GM21526 (cell line): ENCODE data around the gene TRMT10A.

Experiments
- ATAC-seq: cut with Tn5 transposase; IDR thresholded peaks from one replicate; pipeline ENCODE4 v1.9.1; 2021; ENCODE audit warnings: moderate library complexity; ENCODE audit not compliant: unreplicated experiment, low FRiP score

Gene TRMT10A

DNA sequence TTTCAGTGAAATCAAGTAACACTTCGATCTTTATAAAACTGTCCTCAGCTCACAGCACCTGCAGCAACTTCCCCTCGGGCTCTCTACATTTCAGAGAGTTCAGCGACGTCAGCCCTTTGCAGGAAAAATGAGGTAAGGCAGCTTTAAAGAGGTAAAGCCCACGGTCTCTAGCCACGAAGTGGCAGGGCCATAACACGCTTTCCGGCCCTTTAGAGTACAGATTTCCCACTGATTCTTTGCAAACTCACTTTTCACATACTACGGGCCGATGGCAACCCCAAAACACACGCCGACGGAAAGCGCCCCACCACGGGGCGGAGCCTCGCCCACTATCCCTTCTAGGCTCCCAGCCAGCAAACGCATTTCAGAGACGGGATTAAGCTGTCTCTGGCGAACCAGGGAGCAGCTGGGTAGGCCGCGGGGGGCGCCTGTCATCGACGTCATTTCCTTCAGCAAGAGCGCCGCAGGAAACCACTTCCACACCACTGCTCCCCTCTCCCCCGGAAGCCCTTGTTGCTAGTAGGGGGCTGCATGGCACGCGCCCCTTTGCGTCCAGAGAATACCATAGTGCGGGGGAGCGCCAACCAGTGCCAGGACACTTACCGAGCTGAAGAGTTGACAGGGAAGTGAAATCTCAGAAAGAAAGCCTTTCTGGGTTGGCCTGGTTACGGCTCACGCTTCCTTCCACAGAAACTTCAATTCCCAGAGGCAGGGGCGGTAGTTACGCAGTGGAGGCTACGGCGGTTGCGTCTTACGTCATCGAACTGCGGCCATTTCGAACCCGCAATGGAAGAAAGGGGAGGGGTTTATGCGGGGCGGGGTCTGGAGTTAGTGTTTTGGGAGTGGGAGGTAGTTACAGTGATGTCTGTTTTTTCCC lies at the start of gene TRMT10A:
Gene TRMT10A, minus strand, starts transcription at position 730 of the 877 bp plus-strand sequence. CDS start 4,701 bp downstream, outside the sequence.
- ATAC-seq = peak; percentile 95

DNA sequence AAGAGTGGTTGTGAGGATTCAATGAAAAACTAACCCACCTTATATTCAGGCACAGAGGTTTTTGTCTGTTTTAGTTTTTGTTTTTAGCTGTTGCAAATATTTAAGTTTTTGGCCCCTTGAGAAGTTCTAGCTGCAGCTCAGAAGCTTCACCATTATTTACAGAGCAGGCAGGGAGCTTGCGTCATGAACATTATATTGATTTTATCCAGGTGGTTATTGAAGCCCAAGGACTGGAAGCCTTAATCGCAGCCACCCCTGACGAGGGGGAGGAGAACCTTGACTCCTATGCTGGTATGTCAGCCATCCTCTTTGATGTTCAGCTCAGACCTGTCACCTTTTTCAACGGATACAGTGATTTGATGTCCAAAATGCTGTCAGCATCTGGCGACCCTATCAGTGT lies 48.9 kb upstream of the TRMT10A start:
- no peak for ATAC-seq

- ATAC-seq = no peak
These were observed 48.4 kb upstream of the TRMT10A start for GRCh38 chr4:99612281-99612680.

DNA sequence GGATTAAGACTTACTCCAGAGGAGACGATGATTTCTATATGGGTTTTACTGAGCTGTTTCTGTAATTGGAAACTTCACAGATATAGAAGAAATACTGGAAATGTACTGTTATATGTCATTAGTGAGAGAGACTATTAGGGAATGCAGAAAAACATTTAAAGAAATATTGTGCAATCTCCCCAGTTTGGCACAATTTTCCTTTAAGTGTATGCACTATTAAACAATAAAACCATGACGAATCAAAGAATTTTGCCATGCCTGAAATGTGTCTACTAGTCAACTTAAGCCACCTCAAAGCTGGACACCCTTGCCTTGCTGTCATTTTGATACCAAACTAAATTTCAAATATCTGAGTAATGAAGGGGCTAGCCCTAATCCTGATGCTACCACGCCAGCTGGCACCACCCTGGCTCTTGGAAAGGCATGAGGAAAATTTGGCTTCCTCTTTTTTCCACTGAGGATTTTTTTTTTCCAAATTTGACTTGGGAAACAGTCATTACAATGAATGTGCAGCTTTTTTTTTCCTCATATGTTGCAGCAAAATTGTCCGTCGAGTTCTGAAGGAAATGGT lies 46.9 kb upstream of the TRMT10A start:
- no peak for ATAC-seq

- ATAC-seq = no peak
These were observed 44.6 kb upstream of the TRMT10A start for GRCh38 chr4:99608417-99608816.

GRCh38 chr4:99606716-99607115 lies 42.9 kb upstream of the TRMT10A start:
- no peak for ATAC-seq

DNA sequence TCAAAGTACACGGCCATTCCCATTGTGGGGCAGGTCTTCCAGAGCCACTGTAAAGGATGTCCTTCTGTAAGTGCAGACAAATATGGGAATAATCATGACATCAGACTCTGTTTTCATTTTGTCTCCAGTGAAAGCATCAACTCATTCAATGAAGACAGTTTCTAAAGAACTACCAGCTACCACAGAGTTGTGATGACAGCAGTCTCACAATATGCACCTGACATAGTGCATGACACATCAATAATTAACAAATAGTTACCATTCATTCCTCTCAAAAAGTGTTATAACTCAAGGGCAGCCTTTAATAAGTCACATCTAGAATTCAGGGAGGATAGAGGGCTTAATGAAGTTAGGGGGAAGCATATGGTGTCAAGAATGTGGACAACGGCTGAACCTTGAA lies 31.0 kb upstream of the TRMT10A start:
- ATAC-seq = no peak

DNA sequence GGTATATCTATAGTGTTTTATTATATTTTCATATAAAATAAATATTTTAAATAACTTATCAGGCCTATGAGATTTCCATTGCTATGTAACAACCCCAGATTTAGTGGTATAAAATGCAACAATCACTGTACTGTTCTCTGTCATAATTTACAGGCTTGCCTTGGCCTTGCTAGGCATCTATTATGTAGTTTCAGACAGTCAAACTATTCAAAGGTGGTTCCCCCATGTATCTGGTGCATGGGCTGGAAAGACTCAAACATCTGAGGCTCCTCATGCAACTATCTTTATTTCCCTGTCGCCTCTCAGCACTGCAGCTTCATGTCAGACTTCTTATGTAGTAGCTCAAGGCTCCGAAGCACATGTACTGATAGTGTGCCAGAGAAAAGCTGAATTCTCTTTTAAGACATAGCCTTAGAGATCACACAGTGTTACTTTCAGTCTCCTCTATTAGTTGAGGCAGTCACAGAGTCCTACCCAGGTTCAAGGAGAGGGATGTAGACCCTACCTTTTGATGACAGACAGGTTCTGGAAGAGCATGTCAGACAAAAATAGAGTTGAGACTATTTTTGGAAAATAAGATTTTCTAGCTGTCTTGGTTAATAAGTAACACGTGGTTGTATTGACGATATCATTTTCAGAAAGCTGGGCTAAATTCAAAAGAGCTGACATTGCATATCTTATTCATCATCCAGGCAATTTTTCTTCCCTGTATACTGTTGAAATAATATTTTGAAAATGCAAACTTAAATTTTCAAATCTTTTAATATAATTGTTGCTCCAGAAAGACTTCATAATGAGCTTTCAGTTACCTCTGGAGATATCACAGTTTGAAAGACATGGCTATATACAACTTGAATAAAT lies 30.2 kb upstream of the TRMT10A start:
- no peak for ATAC-seq

GRCh38 chr4:99591757-99592156 lies 27.9 kb upstream of the TRMT10A start:
- ATAC-seq = no peak

GRCh38 chr4:99587803-99588202 lies 24.0 kb upstream of the TRMT10A start:
- ATAC-seq = no peak

DNA sequence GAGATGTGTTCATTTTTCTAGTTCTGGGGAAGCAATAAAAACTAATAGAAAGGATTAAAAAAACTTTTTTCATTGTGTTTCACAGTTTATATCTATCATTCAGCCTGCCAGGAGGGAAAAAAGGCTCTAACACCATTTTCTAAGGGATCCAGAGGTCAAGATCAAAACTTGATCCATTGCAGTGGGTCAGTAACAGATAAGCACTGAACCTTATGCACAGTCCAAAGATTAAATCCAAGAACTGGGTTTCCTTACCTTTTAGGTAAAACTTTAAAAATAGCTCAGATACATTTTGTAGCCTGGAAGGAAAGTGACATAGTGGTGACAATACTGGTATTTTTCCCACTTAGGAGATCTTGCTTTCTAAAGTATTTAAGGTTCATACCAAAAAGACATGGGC lies 23.5 kb upstream of the TRMT10A start:
- ATAC-seq = no peak

- no peak for ATAC-seq
These were observed 23.0 kb upstream of the TRMT10A start for GRCh38 chr4:99586797-99587196.

DNA sequence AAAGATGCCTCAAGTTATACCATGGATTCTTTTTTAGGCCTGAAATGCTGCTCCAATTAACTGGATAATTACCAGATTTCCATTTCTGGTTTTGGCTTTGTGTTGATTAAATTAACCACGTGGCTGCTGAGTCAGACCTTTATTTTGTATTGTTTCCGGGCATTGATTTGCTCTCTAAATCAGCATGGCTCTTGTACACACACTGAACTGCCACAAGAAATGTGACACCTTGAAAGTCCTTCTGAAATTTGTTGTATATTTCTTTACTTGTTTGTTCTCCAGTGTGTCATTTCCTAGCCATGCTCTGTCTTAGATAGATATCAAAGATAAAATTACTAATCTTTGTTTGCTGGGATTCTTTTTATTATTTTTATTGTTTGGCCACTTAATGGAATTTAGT lies 22.5 kb upstream of the TRMT10A start:
- ATAC-seq = no peak

- ATAC-seq = no peak
These were observed 21.7 kb upstream of the TRMT10A start for GRCh38 chr4:99585516-99585915.

GRCh38 chr4:99578714-99579113 lies 14.9 kb upstream of the TRMT10A start:
- ATAC-seq = no peak

DNA sequence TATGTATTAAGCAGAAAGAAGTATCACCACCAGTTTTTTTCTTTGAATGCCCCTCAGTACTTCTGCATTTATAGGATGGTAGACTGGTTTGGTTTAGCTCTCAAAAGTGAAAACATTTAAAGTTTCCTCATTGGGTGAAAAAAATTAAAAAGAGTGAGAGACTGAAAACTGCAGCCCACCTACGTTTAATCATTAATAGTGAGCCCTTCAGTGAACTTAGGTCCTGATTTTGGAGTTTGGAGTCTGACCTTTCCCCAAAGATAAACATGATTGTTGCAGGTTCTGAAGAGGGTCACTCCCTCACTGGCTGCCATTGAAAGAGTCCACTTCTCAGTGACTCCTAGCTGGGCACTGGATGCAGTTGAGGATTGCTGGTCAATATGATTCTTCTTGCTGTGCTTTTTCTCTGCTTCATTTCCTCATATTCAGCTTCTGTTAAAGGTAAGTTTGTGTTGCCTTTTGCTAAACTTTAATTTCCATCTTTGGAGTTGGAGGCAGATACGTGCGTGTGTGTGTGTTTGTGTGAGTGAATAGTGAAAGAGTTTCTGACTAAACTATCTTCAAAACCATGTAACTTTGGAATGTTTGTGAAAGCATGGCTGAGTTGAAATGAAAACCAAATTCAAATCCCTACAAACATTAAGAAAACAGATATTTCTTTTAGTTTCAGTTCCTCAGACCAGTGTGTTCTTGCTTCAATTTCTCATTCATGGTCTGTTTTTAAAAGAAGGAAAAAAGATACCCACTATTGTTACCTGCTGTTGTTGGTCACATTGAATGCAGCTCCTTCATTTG lies 10.9 kb upstream of the TRMT10A start, which contains the start of gene MTTP:
Gene MTTP, plus strand, starts transcription at position 295 of the 795 bp plus-strand sequence. Its CDS starts 86 bp downstream, at position 381.
- ATAC-seq = peak; percentile 77

DNA sequence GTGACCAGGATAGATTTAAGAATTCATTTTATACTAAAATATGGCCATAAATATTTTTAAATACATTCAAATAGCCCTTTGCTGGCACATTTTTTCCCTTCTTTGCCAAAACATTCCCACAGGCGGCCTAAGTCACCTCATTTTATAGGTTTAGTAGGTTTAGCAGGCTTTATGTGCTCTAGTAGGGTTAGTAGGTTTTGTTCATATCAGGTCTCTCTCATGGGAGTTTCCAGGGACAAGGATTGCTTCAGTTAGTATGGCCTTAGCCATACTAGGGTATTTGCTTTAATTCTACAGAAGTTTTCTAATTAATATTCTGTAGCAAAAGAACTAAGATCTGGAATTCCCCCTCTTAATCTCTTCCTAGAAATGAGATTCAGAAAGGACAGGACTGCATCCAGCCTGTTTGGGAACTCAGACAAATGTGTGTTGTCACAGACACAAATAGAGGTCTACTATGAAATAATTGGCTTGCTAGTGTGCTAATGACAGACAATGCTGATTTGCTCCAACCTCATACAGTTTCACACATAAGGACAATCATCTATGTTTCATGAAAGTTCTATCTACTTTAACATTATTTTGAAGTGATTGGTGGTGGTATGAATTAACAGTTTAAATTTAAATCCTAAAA lies 10.0 kb upstream of the TRMT10A start:
- no peak for ATAC-seq

GRCh38 chr4:99572527-99573240 lies 8.8 kb upstream of the TRMT10A start:
- no peak for ATAC-seq

GRCh38 chr4:99571883-99572282 lies 8.0 kb upstream of the TRMT10A start:
- ATAC-seq = no peak
